ENCODE results near the gene SMYD2.

SMYD2 gene

DNA sequence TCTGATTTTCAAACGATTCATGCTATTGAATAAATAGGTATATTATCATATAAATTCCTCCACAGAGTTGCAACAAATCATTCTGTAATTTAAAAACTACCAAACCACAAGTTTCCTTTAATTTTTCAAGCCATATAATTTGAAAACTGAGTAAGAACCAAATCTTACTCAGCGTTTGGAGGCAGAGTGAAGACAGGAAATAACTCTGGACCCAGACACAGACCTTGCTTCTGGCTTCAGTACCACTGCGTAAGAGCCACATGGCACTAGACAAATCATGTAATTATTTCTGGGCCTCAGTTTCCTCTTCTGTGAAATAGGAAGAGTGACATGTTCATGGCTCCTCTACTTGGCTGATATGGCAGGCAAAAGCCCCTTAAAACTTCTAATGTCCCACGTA is 82.4 kb downstream of the SMYD2 start:
- no peak for DNase-seq

GRCh38 chr1:214364386-214364785 is 83.4 kb downstream of the SMYD2 start:
- DNase-seq: no peak

DNA sequence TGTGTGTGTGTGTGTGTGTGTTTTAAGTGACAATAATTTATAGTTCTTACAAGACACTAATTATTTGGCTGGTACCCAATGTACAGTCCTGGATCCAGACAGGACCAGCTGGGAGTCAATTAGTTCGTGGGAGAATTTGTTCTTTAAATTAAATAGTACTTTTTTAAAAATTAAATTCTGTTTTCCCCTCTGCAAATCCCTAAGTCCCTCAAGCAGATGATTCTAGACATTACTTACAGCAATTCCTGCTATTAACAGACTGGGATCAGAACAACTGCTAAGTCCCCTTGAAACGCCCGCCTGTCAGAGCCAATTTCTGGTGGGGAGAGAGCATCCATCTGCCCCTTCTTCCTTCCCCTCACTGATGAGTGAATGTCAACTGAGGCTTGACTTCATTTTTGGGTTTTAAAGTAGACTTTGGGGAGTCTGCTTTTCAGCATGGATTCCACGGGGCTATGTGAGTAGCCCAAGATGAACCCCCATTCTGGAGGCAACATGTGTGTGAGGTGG is 83.9 kb downstream of the SMYD2 start:
- DNase-seq: no peak

DNA sequence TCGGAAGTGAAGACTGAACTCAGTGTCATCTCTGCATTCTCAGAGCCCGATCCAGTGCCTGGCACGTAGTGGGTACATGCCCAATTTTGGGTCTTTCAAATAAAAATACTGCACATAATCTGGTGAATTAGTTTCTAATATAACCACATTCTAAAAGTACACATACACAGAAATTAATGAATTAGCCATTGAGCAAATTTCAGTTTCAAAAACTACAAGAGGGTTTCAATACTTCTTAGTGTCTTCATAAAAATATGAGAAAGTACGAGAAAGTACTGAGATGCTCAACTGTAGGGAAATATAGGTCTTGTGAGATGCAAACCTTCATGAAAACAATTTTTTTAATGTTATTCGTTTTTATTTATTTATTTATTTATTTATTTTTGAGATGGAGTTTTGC is 86.9 kb downstream of the SMYD2 start:
- no peak for DNase-seq

DNA sequence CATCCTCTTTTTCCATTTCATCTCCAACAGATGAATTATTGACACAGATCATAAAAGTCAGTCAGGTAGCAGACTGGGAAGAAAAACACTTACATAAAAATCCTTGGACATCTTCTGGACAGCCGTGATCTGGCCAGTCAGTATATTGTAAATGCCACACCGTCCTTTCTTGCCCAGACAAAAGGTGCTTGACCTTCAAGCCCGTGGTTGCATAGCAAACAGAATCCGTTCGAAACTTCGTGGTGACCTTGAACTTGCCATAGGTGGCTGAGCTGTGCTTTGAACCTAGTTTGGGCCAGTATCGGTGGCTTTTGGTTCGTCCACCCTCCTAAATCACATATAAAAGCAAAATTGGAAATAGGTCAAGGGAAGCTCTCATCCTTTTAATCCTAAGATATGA is 88.4 kb downstream of the SMYD2 start:
- DNase-seq: no peak

DNA sequence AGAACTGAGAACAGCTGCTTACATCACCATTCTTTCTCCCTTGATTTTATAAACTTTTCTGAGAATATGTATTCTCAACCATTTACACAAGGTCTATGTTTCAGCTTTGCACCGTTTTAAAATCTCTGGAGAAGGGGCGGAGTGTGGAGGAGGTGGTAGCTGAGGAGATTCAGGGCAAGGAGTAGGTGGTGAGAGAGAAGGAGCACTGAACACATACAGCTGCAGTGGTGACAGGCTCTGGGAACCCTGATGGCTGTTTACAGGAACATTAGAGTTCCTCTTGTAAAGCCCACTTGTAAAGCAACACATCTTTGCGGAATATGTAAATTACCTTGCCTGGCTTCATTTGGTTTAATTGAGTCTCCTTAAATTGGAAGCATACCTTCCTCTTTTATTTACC is 89.7 kb downstream of the SMYD2 start:
- DNase-seq: no peak

GRCh38 chr1:214372092-214372491 is 91.1 kb downstream of the SMYD2 start:
- DNase-seq: no peak

DNA sequence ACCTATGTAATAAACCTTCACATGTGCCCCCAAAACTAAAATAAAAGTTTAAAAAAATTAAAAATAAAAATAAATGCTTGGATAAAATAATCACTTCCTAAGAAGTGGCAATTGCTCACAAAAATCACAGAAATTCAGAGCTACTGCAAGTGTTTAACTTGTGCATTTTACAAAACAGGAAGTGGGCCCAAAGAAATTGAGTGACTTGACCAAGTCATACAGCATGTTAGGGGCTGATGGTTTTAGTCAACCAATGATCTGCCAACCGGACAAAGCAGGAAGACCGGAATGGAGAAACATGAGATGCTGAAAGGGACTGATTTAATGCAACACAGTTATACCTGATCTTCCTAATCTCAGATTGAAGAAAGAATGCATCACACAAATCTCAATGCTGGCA is 96.5 kb downstream of the SMYD2 start:
- DNase-seq: no peak

GRCh38 chr1:214377886-214378285 is 96.9 kb downstream of the SMYD2 start:
- DNase-seq: no peak

- no peak for DNase-seq
Observed at GRCh38 chr1:214378492-214378891, 97.5 kb downstream of the SMYD2 start.

DNA sequence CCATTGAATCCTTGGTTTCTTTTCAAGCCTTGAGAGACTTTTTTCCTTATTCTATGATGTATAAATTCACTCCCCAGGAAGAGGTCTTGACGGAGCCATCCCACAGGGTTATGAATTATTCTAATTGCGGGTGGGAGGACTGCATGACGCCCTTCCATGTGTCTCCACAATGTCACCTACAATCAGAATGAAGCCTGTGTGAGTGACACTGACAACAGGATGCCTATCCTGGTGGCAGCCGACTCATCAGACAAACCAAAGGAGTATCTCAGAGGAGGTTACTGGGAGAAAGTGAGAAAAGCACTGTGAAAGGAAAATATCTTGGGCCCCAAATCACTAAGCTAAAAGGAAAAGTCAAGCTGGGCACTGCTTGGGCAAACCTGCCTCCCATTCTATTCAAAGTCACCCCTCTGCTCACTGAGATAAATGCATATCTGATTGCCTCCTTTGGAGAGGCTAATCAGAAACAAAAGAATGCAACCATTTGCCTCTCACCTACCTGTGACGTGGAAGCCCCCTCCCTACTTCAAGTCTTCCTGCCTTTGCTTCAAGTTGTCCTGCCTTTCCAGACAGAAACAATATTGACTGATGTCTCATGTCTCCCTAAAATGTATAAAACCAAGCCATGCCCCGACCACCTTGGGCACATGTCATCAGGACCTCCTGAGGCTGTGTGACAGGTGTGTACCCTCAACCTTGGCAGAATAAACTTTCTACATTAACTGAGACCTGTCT is 98.4 kb downstream of the SMYD2 start:
- no peak for DNase-seq

DNA sequence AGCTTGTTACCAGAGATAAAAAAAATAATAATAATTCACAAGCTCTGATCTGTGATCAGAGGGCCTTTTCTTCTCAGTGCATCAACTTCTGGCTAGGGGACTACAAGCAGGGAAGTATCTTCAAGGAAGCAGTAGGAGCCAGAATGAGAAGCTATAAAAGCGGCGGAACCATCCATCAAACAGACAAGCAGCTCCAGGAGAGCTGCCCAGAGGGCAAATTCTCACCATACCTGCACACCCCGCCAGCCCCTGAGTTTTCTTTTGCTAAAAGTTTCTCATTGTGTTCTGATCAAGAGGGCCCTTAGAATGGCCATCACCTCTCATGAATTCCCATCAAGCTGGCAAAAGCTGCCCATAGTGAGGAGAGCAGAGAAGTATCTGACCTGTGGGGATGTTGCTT is 99.4 kb downstream of the SMYD2 start:
- DNase-seq: no peak

DNA sequence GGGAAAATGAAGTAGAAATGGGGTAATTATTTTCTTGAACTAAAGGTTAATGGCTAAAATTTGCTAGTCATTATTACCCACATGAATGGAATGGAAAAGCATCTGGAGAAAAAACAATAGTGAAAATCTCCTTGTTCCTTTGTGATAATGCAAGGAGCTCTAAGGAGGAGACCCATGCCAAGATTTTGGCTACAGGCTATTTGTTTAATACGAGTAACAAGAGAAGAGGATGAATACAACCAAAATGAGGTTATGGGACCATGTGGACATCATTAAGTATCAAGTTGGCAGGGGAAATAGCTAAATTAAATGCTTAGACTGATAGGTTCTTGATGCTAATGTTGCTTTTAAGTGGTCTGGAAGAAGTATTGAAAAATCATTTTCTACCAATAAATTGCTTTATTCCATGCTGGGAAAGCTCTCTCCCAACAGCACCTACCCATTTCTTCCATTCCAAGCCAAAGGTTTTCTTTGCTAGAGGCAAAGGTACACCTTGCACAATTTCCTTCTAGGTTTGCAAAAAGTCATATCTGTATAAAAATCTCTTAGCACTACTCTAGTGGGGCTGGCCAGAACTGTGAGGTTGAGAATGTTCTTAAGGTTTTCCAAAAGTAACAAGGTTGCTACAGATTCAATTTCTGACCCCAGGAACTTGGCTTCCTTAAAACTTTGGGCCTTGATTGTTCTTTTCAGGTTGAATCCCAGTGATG is 100.2 kb downstream of the SMYD2 start:
- no peak for DNase-seq

DNA sequence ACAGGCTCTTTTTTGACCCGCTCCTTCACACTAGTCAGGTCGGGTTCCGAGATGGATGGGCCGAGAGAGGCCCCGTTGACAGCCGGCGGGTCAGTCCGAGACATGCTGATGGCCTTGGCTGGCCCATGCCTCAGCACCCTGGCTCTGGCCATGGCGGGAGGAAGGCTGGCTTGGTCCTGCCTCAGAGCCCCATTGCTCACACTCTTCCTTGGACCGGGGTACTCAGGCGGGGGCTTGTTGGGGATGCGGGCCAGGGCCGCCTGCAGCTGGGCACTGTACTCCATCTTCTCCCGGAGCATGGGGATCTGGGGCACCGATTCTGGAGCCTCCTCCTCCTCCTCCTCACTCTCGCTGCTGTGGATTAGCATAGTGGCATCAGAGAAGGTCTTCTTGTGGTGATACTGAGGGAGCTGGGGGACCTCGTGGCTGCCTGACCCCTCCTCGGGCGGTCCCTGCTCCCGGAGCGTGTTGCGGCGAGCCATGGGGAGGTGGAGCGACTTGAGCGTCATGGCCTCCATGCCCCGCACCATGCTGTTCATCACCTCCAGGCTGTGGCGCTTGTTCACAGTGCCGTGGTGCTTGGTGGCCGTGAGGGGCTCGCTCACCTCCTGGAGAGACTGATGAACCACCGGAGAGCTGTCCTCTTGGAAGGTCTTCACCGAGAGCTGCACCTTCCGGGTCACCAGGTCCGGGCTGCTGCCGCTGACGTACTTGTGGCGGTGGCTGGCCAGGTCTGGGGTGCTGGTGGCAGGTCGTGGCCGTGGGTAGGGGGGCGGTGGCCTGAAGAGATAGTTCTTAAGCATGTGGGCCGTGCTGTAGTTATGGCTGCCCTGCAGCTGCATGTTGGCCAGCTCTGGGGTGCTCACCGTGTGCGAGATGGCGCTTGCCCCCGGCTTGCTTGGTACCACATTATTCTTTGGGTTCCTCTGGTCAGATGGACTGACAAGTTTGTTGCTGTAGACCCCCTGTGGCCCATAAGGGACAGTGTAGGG is 102.7 kb downstream of the SMYD2 start:
- DNase-seq: no peak

DNA sequence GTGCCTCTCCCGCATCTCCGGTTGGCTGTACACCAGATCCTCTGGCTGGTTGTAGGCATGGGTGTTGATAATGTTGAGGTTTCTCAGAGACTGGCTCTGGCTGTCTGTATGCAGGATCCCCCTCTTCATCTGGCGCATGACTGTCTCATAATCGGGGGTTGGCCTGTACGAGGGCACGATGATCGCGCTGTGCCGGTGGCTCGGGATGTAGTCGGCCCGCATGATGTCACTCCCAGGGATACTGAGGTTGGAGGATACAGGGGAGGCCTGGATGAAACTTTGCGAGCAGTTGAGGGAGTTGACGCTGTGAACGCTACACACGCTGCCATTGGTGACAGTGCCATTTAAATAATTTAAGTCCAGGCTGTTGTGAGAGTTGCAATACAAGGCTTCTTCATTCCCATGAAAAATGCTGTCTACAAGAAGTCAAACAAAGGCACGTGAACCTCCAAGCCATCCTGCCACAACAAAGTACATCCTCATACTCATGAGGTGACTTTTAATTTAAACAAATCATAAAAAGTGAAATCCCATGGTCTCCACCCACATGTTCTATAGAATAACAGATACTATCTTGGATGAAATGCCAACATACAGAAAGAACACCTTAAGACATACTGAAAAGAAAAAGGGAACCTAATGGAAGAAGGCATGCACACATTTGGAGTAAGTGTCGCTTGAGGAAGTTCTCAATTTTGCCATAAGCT is 103.6 kb downstream of the SMYD2 start:
- no peak for DNase-seq

GRCh38 chr1:214385428-214385827 is 104.5 kb downstream of the SMYD2 start:
- no peak for DNase-seq

DNA sequence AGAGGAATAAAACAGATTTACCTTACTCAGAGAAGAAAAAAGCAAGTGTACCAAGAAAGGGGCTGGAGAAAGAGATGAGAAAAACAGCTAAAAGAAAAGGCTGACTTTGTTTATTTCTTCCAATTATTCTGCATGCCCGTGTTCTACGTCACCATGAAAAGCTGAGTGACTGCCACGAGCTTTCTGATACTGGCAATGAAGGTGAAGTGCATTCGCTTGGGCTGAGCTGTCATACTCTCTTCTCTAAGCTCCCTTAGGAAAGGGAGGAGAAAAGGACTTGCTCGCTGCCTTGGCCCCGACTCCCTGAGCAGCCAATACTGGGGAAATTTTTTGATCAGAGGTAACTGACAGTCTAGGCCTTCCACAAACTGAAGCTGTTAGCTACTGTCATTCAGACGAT is 105.4 kb downstream of the SMYD2 start:
- no peak for DNase-seq
